CD4-positive, alpha-beta T cell (primary cell): ENCODE results near the gene POLR2L. TPM values are rescaled to one million over a fixed set of nuclear protein-coding genes. Genes with fewer than 3 reads are reported as not detected.

Experiments
- ATAC-seq: fragments of 200-7000 bp; cut with Tn5 transposase; one replicate; pipeline ENCODE4 v1.10.0; 2022; ENCODE audit warnings: mild to moderate bottlenecking; ENCODE audit not compliant: poor library complexity
- CTCF ChIA-PET: fragments of 350-600 bp; sonication (Branson Sonifier 250); formaldehyde crosslinking; loops from one replicate; lab custom pipeline; 2021; ENCODE audit warnings: antibody characterized with exemption, inconsistent platforms; lab: Charles Lee
- POLR2A ChIA-PET: fragments of 350-600 bp; sonication (Branson Sonifier 250); formaldehyde crosslinking; loops from one replicate; lab custom pipeline; 2021; ENCODE audit warnings: antibody characterized with exemption, inconsistent platforms; lab: Charles Lee
- DNase-seq, 14 experiments: peaks; one replicate each; pipeline ENCODE4 v3.0.0-alpha.2; 2013 to 2020; ENCODE audit warnings: mixed read lengths in 2 of 14
- H3K27ac ChIP-seq, 2 donors: one replicate each; pipeline versions ENCODE4 v1.5.1 to v1.7.0; 2013; ENCODE audit warnings: low read length in 2 of 2, low read depth in 1 of 2, mild to moderate bottlenecking in 1 of 2
- H3K27me3 ChIP-seq, 2 experiments: 1 replicate in 1 of 2; 2 replicates in 1 of 2; pipeline versions ENCODE4 v1.6.1 to v1.7.0; 2013; ENCODE audit warnings: low read length in 2 of 2, control low read depth in 1 of 2, mild to moderate bottlenecking in 1 of 2, moderate library complexity in 1 of 2; ENCODE audit not compliant: insufficient read depth in 2 of 2, control insufficient read depth in 1 of 2
- H3K36me3 ChIP-seq: one replicate; pipeline ENCODE4 v1.6.1; 2013; ENCODE audit warnings: low read length, control low read depth; ENCODE audit not compliant: insufficient read depth
- H3K4me1 ChIP-seq: one replicate; pipeline ENCODE4 v1.6.1; 2013; ENCODE audit warnings: low read length, control low read depth; ENCODE audit not compliant: insufficient read depth
- H3K4me3 ChIP-seq: one replicate; pipeline ENCODE4 v1.5.1; 2013; ENCODE audit warnings: mild to moderate bottlenecking, low read length, moderate library complexity
- H3K9me3 ChIP-seq, 2 experiments: 1 replicate in 1 of 2; 2 replicates in 1 of 2; pipeline versions ENCODE4 v1.6.1 to v1.7.0; 2013; ENCODE audit warnings: low read length in 2 of 2, mild to moderate bottlenecking in 2 of 2, control low read depth in 1 of 2, moderate library complexity in 1 of 2; ENCODE audit not compliant: control insufficient read depth in 1 of 2, insufficient read depth in 1 of 2
- H3K27ac Mint-ChIP-seq: one replicate; pipeline ENCODE4 v1.8.0; 2020; ENCODE audit warnings: mixed read lengths
- H3K27me3 Mint-ChIP-seq: one replicate; pipeline ENCODE4 v1.8.0; 2021; ENCODE audit warnings: mixed read lengths
- H3K36me3 Mint-ChIP-seq: one replicate; pipeline ENCODE4 v1.8.0; 2021; ENCODE audit warnings: low read depth, mixed read lengths
- H3K4me1 Mint-ChIP-seq: one replicate; pipeline ENCODE4 v1.8.0; 2021; ENCODE audit warnings: low read depth, mixed read lengths
- H3K4me3 Mint-ChIP-seq: one replicate; pipeline ENCODE4 v1.8.0; 2020; ENCODE audit warnings: mild to moderate bottlenecking, mixed read lengths
- H3K9me3 Mint-ChIP-seq: one replicate; pipeline ENCODE4 v1.8.0; 2020; ENCODE audit warnings: mixed read lengths
- CTCF ChIP-seq: fragments of 200-600 bp; IDR thresholded peaks from one replicate; pipeline ENCODE4 v1.8.0; 2022; ENCODE audit warnings: antibody characterized with exemption, mild to moderate bottlenecking
- intact Hi-C, 2 experiments: fragments of 100-400 bp; cut with DNase I in 1 of 2; cut with micrococcal nuclease in 1 of 2; formaldehyde crosslinking; loops; one replicate each; pipeline versions ENCODE4 v1.15.1 to v1.9.0; 2023 to 2025; cut with DNase I, micrococcal nuclease
- total RNA-seq, 174 experiments: library from RNA in 2 of 174; stranded (reverse) in 2 of 174; gene quantifications; one replicate each; pipeline ENCODE4 v1.2.3 and lab custom pipeline; 2021 to 2026

Gene POLR2L
- total RNA-seq, 2 experiments from 2014 or later, result 19.6 to 19.8 TPM

GRCh38 chr11:849104-849824 is 6.9 kb upstream of the POLR2L start:
- no peaks in the 10 kb centered on the region for H3K36me3 ChIP-seq
- H3K4me1 ChIP-seq, result peaks cover 22% of the 10 kb centered on the region
- no peak for TF ChIP-seq CTCF
- Mint-ChIP-seq H3K36me3 (no peaks in the 10 kb centered on the region), H3K27ac (no peak overlapping the region), H3K27me3 (peaks cover 4% of the 10 kb centered on the region), H3K4me1 (peaks cover 4% of the 10 kb centered on the region), H3K9me3 (no peaks in the 10 kb centered on the region), H3K4me3 (peak overlapping the region; percentile 83)
- intact Hi-C loops, result loop anchor here (2.0 to 10.0 kb wide), 6 partner anchors 76 to 726 kb away; partner anchors contain the start of genes AP2A2 (in 2 of the 2) and DUSP8 (in 1 of the 2)
- ChIA-PET CTCF (interaction anchor here (0.9 to 1.9 kb wide), 3 partner anchors 30 to 202 kb away, joined by 3 to 11 read pairs (median 7); partner anchors contain the start of gene PNPLA2), POLR2A (no interaction called here)
- no peak overlapping the region for H3K27ac ChIP-seq
- H3K4me3 ChIP-seq, result peak overlapping the region; percentile 49
- peak; percentile 43 for ATAC-seq
- peaks cover 5 to 18% of the 10 kb centered on the region in 2 experiments for H3K27me3 ChIP-seq
- DNase-seq, result peak in 6 of 14 experiments; percentile 20 to 61 (median 52)
- peaks cover 0 to 7% of the 10 kb centered on the region in 2 experiments for H3K9me3 ChIP-seq

DNA sequence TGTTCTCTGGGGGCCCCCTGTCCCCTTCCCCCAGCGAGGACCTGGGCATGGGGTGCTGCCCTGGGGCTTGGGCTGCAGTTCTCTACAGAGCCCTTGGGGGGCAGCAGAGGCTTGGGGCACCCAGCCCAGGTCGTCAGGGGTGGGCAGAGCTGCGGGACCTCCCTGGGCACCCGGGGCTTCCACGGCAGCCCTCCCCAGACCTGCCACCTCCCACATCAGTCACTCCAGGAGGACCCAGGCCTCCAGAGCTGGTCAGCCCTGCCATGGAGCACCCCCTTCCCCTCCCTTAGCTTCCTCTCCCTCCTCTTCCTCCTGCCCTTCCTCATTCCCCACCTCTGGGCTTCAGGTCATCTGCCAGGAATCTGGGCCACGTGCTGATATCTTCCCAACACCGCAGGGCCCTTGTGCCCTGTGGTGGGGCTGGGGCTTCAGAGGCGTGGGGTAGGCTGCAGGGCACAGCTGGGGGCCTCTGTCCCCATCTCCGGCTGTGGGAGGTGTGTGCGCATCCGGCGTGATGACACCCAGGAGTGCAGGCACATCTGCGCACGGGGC is 6.1 kb upstream of the POLR2L start:
- Histone ChIP-seq H3K9me3 (peaks cover 0 to 7% of the 10 kb centered on the region in 2 experiments), H3K4me1 (peaks cover 30% of the 10 kb centered on the region), H3K27me3 (peaks cover 7 to 18% of the 10 kb centered on the region in 2 experiments), H3K27ac (no peak overlapping the region), H3K36me3 (no peaks in the 10 kb centered on the region), H3K4me3 (no peak overlapping the region)
- no peaks in the 10 kb centered on the region for H3K36me3 Mint-ChIP-seq
- peak; percentile 86 for TF ChIP-seq CTCF
- peak overlapping the region; percentile 56 for H3K4me3 Mint-ChIP-seq
- H3K27me3 Mint-ChIP-seq, result peaks cover 4% of the 10 kb centered on the region
- ChIA-PET CTCF (interaction anchor here (0.9 to 1.9 kb wide), 3 partner anchors 29 to 203 kb away, joined by 3 to 11 read pairs (median 7); partner anchors contain the start of gene PNPLA2), POLR2A (interaction anchor here (0.8 to 0.9 kb wide), 2 partner anchors 21 to 29 kb away, joined by 3 to 4 read pairs; no protein-coding TSS in a partner anchor)
- peak; percentile 85 for ATAC-seq
- intact Hi-C loops, result loop anchor here (1.0 to 10.0 kb wide), 7 partner anchors 76 to 726 kb away; partner anchors contain the start of genes AP2A2 (in 2 of the 2) and DUSP8 (in 1 of the 2)
- H3K4me1 Mint-ChIP-seq, result peaks cover 4% of the 10 kb centered on the region
- peak; percentile 49 to 79 (median 59) for DNase-seq
- no peaks in the 10 kb centered on the region for H3K9me3 Mint-ChIP-seq
- H3K27ac Mint-ChIP-seq, result no peak overlapping the region

DNA sequence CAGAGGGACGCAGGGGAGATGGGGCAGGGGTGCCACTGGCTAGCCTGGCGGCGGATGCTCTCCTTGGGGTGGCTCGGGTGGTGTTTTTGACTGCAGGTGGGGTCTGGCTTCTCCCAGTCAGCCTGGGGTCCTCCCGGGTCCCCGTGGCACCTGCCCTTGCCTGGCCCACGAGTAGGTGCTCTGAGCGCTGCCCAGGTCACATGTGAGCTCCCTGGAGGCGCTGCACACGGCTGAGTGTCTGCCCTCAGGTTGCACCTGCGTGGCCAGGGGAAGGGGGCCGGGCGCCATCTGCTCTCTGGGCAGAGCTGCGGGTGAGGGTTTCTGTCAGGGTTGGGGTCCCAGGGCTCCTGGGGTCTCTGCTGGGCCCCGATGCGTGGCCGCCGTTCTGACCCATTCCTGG is 5.5 kb upstream of the POLR2L start:
- H3K36me3 Mint-ChIP-seq, result no peaks in the 10 kb centered on the region
- H3K4me1 ChIP-seq, result peaks cover 35% of the 10 kb centered on the region

More for the DNA sequence above, 5.5 kb upstream of the POLR2L start:
- Histone ChIP-seq H3K9me3 (peaks cover 0 to 7% of the 10 kb centered on the region in 2 experiments), H3K4me3 (no peak overlapping the region), H3K27ac (no peak overlapping the region), H3K27me3 (peaks cover 7 to 18% of the 10 kb centered on the region in 2 experiments), H3K36me3 (no peaks in the 10 kb centered on the region)
- no peak for TF ChIP-seq CTCF
- intact Hi-C loops, result loop anchor here (1.0 to 10.0 kb wide), 7 partner anchors 77 to 727 kb away; partner anchors contain the start of genes AP2A2 (in 2 of the 2) and DUSP8 (in 1 of the 2)
- H3K4me3 Mint-ChIP-seq, result no peak overlapping the region
- DNase-seq (peak in 1 of 14 experiments; percentile 38), ATAC-seq (no peak)
- CTCF ChIA-PET, result interaction anchor here (1.3 to 1.9 kb wide), 2 partner anchors 28 to 203 kb away, joined by 7 to 11 read pairs; partner anchors contain the start of gene PNPLA2
- peaks cover 4% of the 10 kb centered on the region for H3K4me1 Mint-ChIP-seq
- no peaks in the 10 kb centered on the region for H3K9me3 Mint-ChIP-seq
- no peak overlapping the region for H3K27ac Mint-ChIP-seq
- H3K27me3 Mint-ChIP-seq, result peaks cover 4% of the 10 kb centered on the region
- POLR2A ChIA-PET, result interaction anchor here (0.8 to 2.5 kb wide), 3 partner anchors 21 to 28 kb away, joined by 3 to 8 read pairs (median 4); partner anchors contain the start of gene PNPLA2
